RWPE1 (cell line): Measurements from ENCODE around the gene CLDN18.

Experiments used
- CTCF ChIA-PET: fragments of 350-600 bp; sonication (Branson Sonifier 250); formaldehyde crosslinking; extraction: SDS; loops from one replicate; lab custom pipeline; 2021; lab: Yijun Ruan, JAX
- POLR2A ChIA-PET: fragments of 400-600 bp; formaldehyde crosslinking; extraction: SDS; loops from one replicate; lab custom pipeline; 2020; ENCODE audit warnings: antibody characterized with exemption; ENCODE audit not compliant: low non-redundant PET; lab: Yijun Ruan, JAX
- DNase-seq: peaks from one replicate; pipeline ENCODE4 v3.0.0; 2012; ENCODE audit warnings: low spot score
- H3K27ac ChIP-seq: fragments of 450-650 bp; 2 replicates; pipeline ENCODE4 v1.5.1; 2017
- TF ChIP-seq, protein P1 (sequence below): fragments of 450-650 bp; conservative IDR thresholded peaks from 2 replicates; pipeline ENCODE4 v1.5.1; 2017; ENCODE audit warnings: low read depth, mild to moderate bottlenecking

The CLDN18 gene

GRCh38 chr3:138082085-138082991 lies 72.4 kb downstream of the CLDN18 start:
- peak overlapping the region; percentile 86 for H3K27ac ChIP-seq
- POLR2A ChIA-PET = interaction anchor here (0.8 kb wide), 1 partner anchor 33 kb away, joined by 3 read pairs; the partner anchor contains the start of gene DZIP1L
- TF ChIP-seq, protein P1, sequence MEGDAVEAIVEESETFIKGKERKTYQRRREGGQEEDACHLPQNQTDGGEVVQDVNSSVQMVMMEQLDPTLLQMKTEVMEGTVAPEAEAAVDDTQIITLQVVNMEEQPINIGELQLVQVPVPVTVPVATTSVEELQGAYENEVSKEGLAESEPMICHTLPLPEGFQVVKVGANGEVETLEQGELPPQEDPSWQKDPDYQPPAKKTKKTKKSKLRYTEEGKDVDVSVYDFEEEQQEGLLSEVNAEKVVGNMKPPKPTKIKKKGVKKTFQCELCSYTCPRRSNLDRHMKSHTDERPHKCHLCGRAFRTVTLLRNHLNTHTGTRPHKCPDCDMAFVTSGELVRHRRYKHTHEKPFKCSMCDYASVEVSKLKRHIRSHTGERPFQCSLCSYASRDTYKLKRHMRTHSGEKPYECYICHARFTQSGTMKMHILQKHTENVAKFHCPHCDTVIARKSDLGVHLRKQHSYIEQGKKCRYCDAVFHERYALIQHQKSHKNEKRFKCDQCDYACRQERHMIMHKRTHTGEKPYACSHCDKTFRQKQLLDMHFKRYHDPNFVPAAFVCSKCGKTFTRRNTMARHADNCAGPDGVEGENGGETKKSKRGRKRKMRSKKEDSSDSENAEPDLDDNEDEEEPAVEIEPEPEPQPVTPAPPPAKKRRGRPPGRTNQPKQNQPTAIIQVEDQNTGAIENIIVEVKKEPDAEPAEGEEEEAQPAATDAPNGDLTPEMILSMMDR = no peak
- CTCF ChIA-PET = interaction anchor here (0.5 to 1.1 kb wide), 5 partner anchors 12 to 104 kb away, joined by 3 to 4 read pairs (median 3); no protein-coding TSS in a partner anchor
- peak; percentile 68 for DNase-seq

DNA sequence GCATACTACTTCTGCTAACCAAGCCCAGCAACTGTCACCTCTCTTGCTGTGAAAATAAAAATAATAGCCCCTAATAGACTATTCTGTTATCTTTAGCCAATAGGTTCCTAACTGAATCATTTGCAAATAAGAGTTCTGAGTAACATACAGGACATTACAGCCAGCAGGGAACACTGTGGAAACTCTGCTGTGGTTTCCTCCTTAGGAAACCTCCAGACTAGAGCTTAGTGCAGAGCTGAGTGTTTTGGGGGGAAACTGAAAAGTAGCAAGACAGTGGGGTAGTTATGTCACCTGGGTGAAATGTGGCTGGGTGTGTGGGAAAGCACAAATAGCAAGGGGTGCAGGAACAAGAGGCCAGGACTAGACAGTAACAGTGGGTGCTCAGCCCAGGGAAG lies 73.0 kb downstream of the CLDN18 start:
- DNase-seq = no peak
- POLR2A ChIA-PET = no interaction called here
- TF ChIP-seq, protein P1 = no peak
- CTCF ChIA-PET = interaction anchor here (1.0 to 1.1 kb wide), 2 partner anchors 13 to 35 kb away, joined by 3 to 4 read pairs; no protein-coding TSS in a partner anchor
- peak overlapping the region; percentile 59 for H3K27ac ChIP-seq
